ENCODE results near the gene IL5RA. TPM values are rescaled to one million over a fixed set of nuclear protein-coding genes. Genes with fewer than 3 reads are reported as not detected.

The IL5RA gene
- polyA plus RNA-seq, 3 donors = 0.37 to 0.76 (median 0.62) TPM

GRCh38 chr3:3109407-3110298, 521 bp downstream of the IL5RA start:
- DNase-seq (ENCODE audit: low read depth in 3 of 3, low spot score in 2 of 3) = no peak

- DNase-seq (ENCODE audit: low read depth in 3 of 3, low spot score in 2 of 3) = no peak
Observed at GRCh38 chr3:3107858-3108257, 2.3 kb downstream of the IL5RA start.

GRCh38 chr3:3107181-3107580, 3.0 kb downstream of the IL5RA start:
- DNase-seq (ENCODE audit: low read depth in 3 of 3, low spot score in 2 of 3) = no peak

GRCh38 chr3:3105815-3106214, 4.4 kb downstream of the IL5RA start:
- no peak for DNase-seq (ENCODE audit: low read depth in 3 of 3, low spot score in 2 of 3)

- no peak for DNase-seq (ENCODE audit: low read depth in 3 of 3, low spot score in 2 of 3)
Observed at GRCh38 chr3:3105246-3105645, 4.9 kb downstream of the IL5RA start.

GRCh38 chr3:3102751-3103150, 7.4 kb downstream of the IL5RA start:
- DNase-seq (ENCODE audit: low read depth in 3 of 3, low spot score in 2 of 3) = no peak

- DNase-seq (ENCODE audit: low read depth in 3 of 3, low spot score in 2 of 3) = no peak
Observed at GRCh38 chr3:3101660-3102458, 8.3 kb downstream of the IL5RA start.

- no peak for DNase-seq (ENCODE audit: low read depth in 3 of 3, low spot score in 2 of 3)
Observed at GRCh38 chr3:3097958-3098357, 12.2 kb downstream of the IL5RA start.

- no peak for DNase-seq (ENCODE audit: low read depth in 3 of 3, low spot score in 2 of 3)
Observed at GRCh38 chr3:3089017-3089416, 21.2 kb downstream of the IL5RA start.

GRCh38 chr3:3087716-3088465, 22.3 kb downstream of the IL5RA start:
- DNase-seq (ENCODE audit: low read depth in 3 of 3, low spot score in 2 of 3) = no peak

GRCh38 chr3:3087279-3087678, 22.9 kb downstream of the IL5RA start:
- DNase-seq (ENCODE audit: low read depth in 3 of 3, low spot score in 2 of 3) = no peak

GRCh38 chr3:3086239-3086638, 23.9 kb downstream of the IL5RA start:
- DNase-seq (ENCODE audit: low read depth in 3 of 3, low spot score in 2 of 3) = no peak

GRCh38 chr3:3085782-3086181, 24.4 kb downstream of the IL5RA start:
- DNase-seq (ENCODE audit: low read depth in 3 of 3, low spot score in 2 of 3) = no peak

GRCh38 chr3:3084890-3085289, 25.3 kb downstream of the IL5RA start:
- no peak for DNase-seq (ENCODE audit: low read depth in 3 of 3, low spot score in 2 of 3)

- DNase-seq (ENCODE audit: low read depth in 3 of 3, low spot score in 2 of 3) = no peak
Observed at GRCh38 chr3:3082234-3082924, 27.8 kb downstream of the IL5RA start.

- no peak for DNase-seq (ENCODE audit: low read depth in 3 of 3, low spot score in 2 of 3)
Observed at GRCh38 chr3:3081381-3082233, 28.6 kb downstream of the IL5RA start.

- no peak for DNase-seq (ENCODE audit: low read depth in 3 of 3, low spot score in 2 of 3)
Observed at GRCh38 chr3:3080309-3080708, 29.9 kb downstream of the IL5RA start.

- no peak for DNase-seq (ENCODE audit: low read depth in 3 of 3, low spot score in 2 of 3)
Observed at GRCh38 chr3:3074551-3075257, 35.5 kb downstream of the IL5RA start.

- peak in 2 of 3 donors; percentile 2 to 13 for DNase-seq (ENCODE audit: low read depth in 3 of 3, low spot score in 2 of 3)
Observed at GRCh38 chr3:3071136-3071535, 39.0 kb downstream of the IL5RA start.

All from right renal cortex interstitium (tissue), 3 donors.